ENCODE measurements around the gene NPTN.

The NPTN gene

DNA sequence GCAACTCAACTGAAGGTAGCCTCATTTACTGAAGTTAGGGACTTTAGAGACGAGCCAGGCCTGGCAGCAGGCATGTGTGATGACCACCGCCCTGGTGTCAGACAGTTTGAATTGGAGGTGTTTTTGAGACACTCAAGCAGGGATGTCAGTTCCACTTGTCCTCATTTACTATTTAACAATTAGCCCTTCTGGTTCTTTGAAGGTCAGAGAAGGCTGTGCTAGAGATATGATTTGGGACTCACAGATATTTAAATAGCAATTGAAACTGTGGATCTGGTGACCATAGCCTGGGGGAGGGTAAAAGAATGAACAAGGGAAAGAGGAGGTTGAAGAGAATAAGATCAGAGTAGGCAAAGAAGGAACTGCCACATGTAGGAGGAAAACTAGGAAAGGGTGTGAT lies 115.6 kb downstream of the NPTN start:
- DNase-seq, result no peak

DNA sequence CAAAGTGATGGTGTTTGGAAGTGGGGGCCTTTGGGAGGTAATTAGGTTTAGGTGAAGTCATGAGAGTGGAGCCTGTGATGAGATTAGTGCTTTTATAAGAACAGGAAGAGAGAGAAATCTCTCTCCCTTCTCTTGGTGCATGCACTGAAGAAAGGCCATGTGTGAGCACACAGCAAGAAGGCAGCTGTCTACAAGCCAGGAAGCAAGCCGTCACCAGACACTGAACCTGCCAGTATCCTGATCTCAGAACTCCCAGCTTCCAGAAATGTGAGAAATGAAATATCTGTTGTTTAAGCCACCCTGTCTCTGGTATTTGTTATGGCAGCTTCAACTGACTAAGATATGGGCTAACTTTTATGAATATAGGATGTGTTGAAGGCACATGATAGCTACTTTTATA lies 117.7 kb downstream of the NPTN start:
- DNase-seq, result no peak
